Peyer's patch (tissue), 4 donors: ENCODE measurements around the gene IPCEF1. TPM values are rescaled to one million over a fixed set of nuclear protein-coding genes. Genes with fewer than 3 reads are reported as not detected.

Source experiments
- DNase-seq, 3 donors: peaks; one replicate each; pipeline ENCODE4 v3.0.0-alpha.2; 2017 to 2019
- H3K27ac ChIP-seq, 4 donors: fragments of 200-600 bp; sonication (generic); one replicate each; pipeline ENCODE4 v1.5.1; 2016 to 2019
- H3K27me3 ChIP-seq, 2 donors: fragments of 200-600 bp; sonication (generic); one replicate each; pipeline ENCODE4 v1.5.1; 2019
- H3K36me3 ChIP-seq, 3 donors: fragments of 200-600 bp; sonication (generic); one replicate each; pipeline ENCODE4 v1.5.1; 2016 to 2019
- H3K4me1 ChIP-seq, 4 donors: fragments of 200-600 bp; sonication (generic); one replicate each; pipeline ENCODE4 v1.5.1; 2016 to 2019
- H3K4me3 ChIP-seq, 4 donors: fragments of 200-600 bp; sonication (generic); 1 replicate in 3 of 4; 2 replicates in 1 of 4; pipeline ENCODE4 v1.5.1; 2016 to 2019; ENCODE audit warnings: mild to moderate bottlenecking in 1 of 4
- H3K9me3 ChIP-seq, 4 donors: fragments of 200-600 bp; sonication (generic); one replicate each; pipeline ENCODE4 v1.5.1; 2016 to 2019; ENCODE audit warnings: mild to moderate bottlenecking in 1 of 4
- POLR2A ChIP-seq, 2 donors: fragments of 450-650 bp; IDR thresholded peaks; one replicate each; pipeline ENCODE4 v1.5.1; 2017; ENCODE audit warnings: antibody characterized with exemption in 2 of 2, mild to moderate bottlenecking in 2 of 2, moderate library complexity in 2 of 2
- total RNA-seq, 4 donors: library from RNA; depleted of rRNA; stranded (reverse); fragments of >200 nt; gene quantifications; one replicate each; pipeline ENCODE4 v1.1.0, GENCODE V29; 2016
- TF ChIP-seq, protein P1 (sequence below), 6 experiments: fragments of 450-650 bp in 4 of 6; fragments of 200-600 bp in 2 of 6; sonication (generic) in 1 of 6; IDR thresholded peaks; one replicate each; pipeline ENCODE4 v1.5.1; 2017 to 2019; ENCODE audit warnings: antibody characterized with exemption in 6 of 6, mild to moderate bottlenecking in 3 of 6, moderate library complexity in 1 of 6

The IPCEF1 gene
- total RNA-seq, 4 donors from 2014 or later, result 2.1 to 19.8 (median 9.4) TPM

DNA sequence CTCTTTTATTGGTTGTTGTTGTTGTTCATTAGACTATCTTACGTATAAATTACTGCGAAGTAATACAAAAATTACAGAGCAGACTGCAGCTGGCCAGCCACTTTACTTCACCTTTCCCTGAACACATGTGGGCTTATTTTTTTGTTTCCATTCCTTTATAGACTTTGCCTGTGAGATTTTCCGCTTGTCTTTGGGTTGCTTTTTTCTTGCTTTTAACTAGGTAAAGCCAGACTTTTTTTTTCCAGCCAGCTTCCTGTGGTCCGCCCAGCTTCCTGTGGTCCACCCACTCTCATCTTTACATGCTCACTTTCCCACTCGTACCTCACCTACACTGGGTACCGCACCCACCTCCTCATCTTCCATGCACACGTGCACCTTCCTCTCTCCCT lies 79.0 kb downstream of the IPCEF1 start:
- DNase-seq, result no peak
- Histone ChIP-seq H3K4me3 (peak overlapping the region in 2 of 4 donors; percentile 3 to 24), H3K36me3 (no peaks in the 10 kb centered on the region), H3K27ac (no peak overlapping the region), H3K9me3 (no peaks in the 10 kb centered on the region), H3K27me3 (no peaks in the 10 kb centered on the region), H3K4me1 (no peaks in the 10 kb centered on the region)
- TF ChIP-seq POLR2A (IDR thresholded peaks at IDR 0.05), result no peak

DNA sequence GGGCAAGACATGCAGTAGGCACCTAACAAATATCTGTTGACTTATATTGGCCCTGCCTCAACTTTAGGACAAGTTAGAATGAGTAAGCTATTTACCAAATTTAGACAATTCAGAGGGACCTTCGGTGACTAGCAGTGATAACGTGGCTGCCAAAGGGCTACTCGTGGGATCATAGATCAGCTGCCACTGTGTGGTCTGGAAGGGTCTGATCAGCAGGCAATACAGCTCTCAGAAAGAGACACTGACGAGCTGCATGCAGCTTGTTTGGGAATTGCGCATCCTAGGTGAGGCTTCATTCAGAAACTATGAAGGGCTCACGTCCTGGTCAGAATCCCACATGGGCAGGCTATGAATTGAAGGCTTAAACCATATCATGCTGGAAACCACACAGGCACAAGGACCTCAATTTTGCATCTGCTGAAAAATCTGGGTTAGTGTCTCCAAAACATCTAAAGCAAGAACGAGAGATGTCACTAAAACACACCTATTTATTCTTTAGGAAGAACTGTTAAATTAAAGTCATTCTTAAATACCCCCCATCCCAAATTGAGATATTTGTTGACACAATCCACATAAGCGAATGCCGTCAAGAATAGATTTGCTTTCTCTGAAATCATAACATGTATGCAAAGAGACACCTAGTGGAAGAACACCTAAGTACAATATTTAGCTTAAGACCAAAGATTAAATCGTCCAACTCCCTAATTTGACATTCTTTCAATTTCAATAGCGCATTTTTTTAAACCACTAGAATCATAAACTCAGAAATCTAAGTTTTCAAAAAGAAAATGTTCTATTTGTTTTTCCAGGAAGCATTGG lies 79.6 kb downstream of the IPCEF1 start:
- Histone ChIP-seq H3K4me1 (no peaks in the 10 kb centered on the region), H3K27me3 (no peaks in the 10 kb centered on the region), H3K36me3 (no peaks in the 10 kb centered on the region), H3K9me3 (no peaks in the 10 kb centered on the region), H3K4me3 (peak overlapping the region in 2 of 4 donors; percentile 3 to 24), H3K27ac (no peak overlapping the region)
- TF ChIP-seq, protein P1, sequence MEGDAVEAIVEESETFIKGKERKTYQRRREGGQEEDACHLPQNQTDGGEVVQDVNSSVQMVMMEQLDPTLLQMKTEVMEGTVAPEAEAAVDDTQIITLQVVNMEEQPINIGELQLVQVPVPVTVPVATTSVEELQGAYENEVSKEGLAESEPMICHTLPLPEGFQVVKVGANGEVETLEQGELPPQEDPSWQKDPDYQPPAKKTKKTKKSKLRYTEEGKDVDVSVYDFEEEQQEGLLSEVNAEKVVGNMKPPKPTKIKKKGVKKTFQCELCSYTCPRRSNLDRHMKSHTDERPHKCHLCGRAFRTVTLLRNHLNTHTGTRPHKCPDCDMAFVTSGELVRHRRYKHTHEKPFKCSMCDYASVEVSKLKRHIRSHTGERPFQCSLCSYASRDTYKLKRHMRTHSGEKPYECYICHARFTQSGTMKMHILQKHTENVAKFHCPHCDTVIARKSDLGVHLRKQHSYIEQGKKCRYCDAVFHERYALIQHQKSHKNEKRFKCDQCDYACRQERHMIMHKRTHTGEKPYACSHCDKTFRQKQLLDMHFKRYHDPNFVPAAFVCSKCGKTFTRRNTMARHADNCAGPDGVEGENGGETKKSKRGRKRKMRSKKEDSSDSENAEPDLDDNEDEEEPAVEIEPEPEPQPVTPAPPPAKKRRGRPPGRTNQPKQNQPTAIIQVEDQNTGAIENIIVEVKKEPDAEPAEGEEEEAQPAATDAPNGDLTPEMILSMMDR (IDR thresholded peaks at IDR 0.05), result peak; percentile 21 to 75 (median 64)
- TF ChIP-seq POLR2A (IDR thresholded peaks at IDR 0.05), result no peak
- no peak for DNase-seq

DNA sequence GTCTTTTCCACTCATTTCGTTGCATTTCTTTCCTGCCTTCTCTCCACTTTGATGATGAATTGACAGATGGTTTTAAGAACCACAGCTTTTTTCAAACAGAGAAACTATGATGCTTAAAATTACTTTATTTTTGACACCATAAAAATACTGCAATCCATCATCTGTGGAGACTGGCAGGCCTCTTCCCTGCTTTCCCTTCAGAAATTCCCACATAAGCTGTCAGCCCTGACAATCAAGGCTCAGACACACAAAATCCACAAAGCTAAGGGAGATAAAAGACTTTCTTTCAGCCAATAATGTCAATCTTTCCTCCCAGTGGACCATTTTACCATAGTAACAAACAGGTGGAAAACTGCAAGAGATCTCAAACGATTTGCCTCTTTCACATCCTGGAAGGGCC lies 82.4 kb downstream of the IPCEF1 start:
- H3K9me3 ChIP-seq, result no peaks in the 10 kb centered on the region
- no peak for TF ChIP-seq POLR2A (IDR thresholded peaks at IDR 0.05)
- TF ChIP-seq, protein P1 (IDR thresholded peaks at IDR 0.05), result no peak
- H3K4me1 ChIP-seq, result no peaks in the 10 kb centered on the region
- no peaks in the 10 kb centered on the region for H3K27me3 ChIP-seq
- DNase-seq, result no peak
- H3K36me3 ChIP-seq, result no peaks in the 10 kb centered on the region
- no peak overlapping the region for H3K27ac ChIP-seq
- no peak overlapping the region for H3K4me3 ChIP-seq

DNA sequence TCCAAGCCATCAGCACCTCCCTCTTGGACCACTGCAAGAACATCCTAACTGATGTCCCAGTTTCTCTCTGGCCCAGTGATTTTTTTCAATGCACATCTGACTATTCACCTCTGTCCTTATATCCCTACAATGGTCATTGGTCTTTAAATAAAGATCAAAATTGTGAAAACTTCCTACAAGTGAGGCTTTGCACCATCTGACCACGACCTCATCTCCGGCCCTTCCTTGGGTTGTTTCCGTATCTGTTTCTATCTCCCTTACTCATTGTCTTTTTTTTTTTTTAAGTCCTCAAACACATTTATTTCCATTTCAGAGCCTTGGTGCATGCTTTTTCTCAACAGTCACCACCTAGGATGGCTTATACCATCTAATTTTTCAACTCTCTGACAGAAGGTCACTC lies 88.1 kb downstream of the IPCEF1 start:
- Histone ChIP-seq H3K27ac (no peak overlapping the region), H3K9me3 (no peaks in the 10 kb centered on the region), H3K4me3 (no peak overlapping the region), H3K27me3 (no peaks in the 10 kb centered on the region), H3K4me1 (no peaks in the 10 kb centered on the region), H3K36me3 (no peaks in the 10 kb centered on the region)
- DNase-seq, result no peak
- no peak for TF ChIP-seq POLR2A (IDR thresholded peaks at IDR 0.05)
- TF ChIP-seq, protein P1 (IDR thresholded peaks at IDR 0.05), result no peak

DNA sequence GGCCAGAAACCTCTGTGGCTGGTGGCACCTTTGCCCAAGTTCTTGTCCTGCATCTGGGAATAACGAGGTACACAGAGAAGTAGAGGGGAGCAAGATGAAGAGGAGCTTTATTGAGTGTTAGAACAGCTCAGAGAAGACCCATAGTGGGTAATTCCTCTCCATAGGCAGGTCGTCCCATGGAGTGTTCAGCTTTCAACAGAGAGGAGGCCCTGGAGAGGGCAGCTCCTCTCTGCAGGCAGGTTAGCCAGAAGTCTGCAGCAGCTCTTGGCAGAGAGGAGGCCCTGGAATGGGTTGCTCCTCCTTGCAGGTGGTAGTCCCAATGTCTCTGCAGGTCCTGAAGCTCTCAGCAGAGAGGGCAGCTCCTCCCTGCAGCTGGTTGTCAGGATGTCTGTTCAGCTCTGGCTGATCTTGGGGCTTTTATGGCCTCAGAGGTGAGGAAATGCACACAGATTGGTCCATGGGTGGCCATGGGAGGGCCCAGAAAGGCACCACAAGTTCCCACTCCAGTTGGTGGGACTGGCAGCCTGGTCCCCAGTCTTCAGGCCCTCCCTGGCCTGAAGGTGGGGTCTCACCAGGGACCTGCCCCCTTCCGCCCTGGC lies 89.0 kb downstream of the IPCEF1 start:
- no peak for DNase-seq
- TF ChIP-seq, protein P1 (IDR thresholded peaks at IDR 0.05), result no peak
- no peak for TF ChIP-seq POLR2A (IDR thresholded peaks at IDR 0.05)
- H3K27ac ChIP-seq, result no peak overlapping the region
- H3K4me1 ChIP-seq, result no peaks in the 10 kb centered on the region
- H3K36me3 ChIP-seq, result no peaks in the 10 kb centered on the region
- H3K27me3 ChIP-seq, result no peaks in the 10 kb centered on the region
- H3K9me3 ChIP-seq, result no peaks in the 10 kb centered on the region
- no peak overlapping the region for H3K4me3 ChIP-seq

DNA sequence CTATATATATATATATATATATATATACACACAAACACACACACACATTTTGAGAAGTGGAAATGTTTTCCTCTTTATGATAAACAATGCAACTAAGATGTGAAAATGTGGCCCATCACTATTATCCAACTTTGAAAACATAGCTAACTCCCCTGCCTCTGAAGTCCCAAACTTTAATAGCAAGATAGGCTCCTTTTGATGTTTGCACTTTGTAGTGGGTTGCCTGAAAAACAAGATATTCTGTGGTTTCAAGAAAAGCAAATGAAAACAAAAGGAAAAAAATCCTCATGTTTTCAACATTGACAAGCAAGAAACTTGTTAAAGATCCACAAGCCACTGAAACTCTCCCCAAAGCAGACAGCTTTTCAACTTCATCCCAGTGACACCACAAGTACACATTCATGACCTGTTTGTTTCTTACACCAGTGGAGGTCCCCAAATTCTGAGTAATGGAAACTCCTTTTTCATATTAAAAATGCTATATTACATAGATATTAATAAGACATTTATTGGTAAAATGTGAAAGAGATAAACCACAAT lies 90.0 kb downstream of the IPCEF1 start:
- Histone ChIP-seq H3K4me3 (no peak overlapping the region), H3K27ac (no peak overlapping the region), H3K36me3 (no peaks in the 10 kb centered on the region), H3K27me3 (no peaks in the 10 kb centered on the region), H3K9me3 (no peaks in the 10 kb centered on the region), H3K4me1 (no peaks in the 10 kb centered on the region)
- no peak for DNase-seq
- TF ChIP-seq, protein P1 (IDR thresholded peaks at IDR 0.05), result no peak
- no peak for TF ChIP-seq POLR2A (IDR thresholded peaks at IDR 0.05)
